ENCODE data around the gene POU5F2. TPM values are rescaled to one million over a fixed set of nuclear protein-coding genes. Genes with fewer than 3 reads are reported as not detected.

POU5F2 gene
- polyA plus RNA-seq, 4 donors, result under 0.01 to 0.04 (median 0.03) TPM; not detected in 1

DNA sequence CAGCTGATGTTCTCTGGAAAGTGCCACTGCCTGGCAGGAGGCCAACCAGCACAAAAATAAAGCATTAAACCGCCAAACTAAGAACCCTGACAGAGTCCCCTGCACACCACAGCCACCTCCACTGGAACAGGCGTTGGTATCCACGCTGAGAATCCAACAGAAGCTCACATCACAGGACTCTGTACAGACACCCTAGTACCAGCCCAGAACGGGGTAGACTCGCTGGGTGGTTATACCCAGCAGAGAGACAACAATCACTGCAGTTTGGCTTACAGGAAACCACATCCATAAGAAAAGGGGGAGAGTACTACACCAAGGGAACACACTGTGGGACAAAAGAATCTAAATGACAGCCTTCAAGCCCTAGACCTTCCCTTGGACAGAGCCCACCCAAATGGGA lies 15.0 kb upstream of the POU5F2 start:
- WGBS, 3 donors, result 91 to 93% (median 92%) methylated on average over 5 of the region's 5 CpGs
- no peak for FAIRE-seq

DNA sequence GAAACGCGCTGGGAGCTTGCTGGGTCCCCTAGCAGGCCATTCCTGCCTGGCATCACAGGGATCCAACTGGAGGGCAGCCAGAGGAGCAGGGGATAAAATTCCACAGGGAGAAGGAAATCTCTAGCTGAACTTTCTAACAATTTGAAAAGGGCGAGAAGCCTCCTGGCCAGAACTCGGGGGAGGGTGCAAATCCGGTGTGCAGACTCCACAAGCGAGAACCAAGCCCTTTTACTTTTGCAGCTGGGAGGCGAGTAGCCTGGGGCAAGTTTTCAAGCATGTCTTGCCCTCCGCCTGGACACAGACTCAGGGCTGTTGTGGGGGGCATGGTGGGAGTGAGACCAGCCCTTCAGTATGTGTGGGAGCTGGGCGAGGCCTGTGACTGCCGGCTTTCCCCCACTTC lies 14.3 kb upstream of the POU5F2 start:
- no peaks in the 10 kb centered on the region for H3K4me1 ChIP-seq (ENCODE audit: control insufficient read depth in 3 of 3, insufficient read depth in 2 of 3, low read depth in 1 of 3, low read length in 2 of 3)
- WGBS, 3 donors, result 90 to 96% (median 91%) methylated on average over 10 of the region's 10 CpGs
- H3K4me3 ChIP-seq (ENCODE audit: low read depth in 1 of 3, low read length in 3 of 3), result no peak overlapping the region
- no peak for DNase-seq
- peaks cover 0 to 8% (median 0%) of the 10 kb centered on the region in 3 donors for H3K36me3 ChIP-seq (ENCODE audit: control insufficient read depth in 3 of 3, insufficient read depth in 2 of 3, low read depth in 1 of 3, low read length in 3 of 3)
- FAIRE-seq, result no peak
- peaks cover 0 to 2% of the 10 kb centered on the region in 2 donors for H3K9me3 ChIP-seq (ENCODE audit: control insufficient read depth in 2 of 2, insufficient read depth in 1 of 2, low read depth in 1 of 2, low read length in 1 of 2)
- no peak overlapping the region for H3K27ac ChIP-seq (ENCODE audit: low read depth in 1 of 3, low read length in 2 of 3)
- H3K27me3 ChIP-seq (ENCODE audit: control insufficient read depth in 3 of 3, insufficient read depth in 3 of 3, low read length in 3 of 3), result no peaks in the 10 kb centered on the region

More for the DNA sequence above, 15.0 kb upstream of the POU5F2 start:
- Histone ChIP-seq H3K36me3 (ENCODE audit: control insufficient read depth in 3 of 3, insufficient read depth in 2 of 3, low read depth in 1 of 3, low read length in 3 of 3) (peaks cover 0 to 8% (median 0%) of the 10 kb centered on the region in 3 donors), H3K4me3 (ENCODE audit: low read depth in 1 of 3, low read length in 3 of 3) (no peak overlapping the region), H3K4me1 (ENCODE audit: control insufficient read depth in 3 of 3, insufficient read depth in 2 of 3, low read depth in 1 of 3, low read length in 2 of 3) (no peaks in the 10 kb centered on the region), H3K27ac (ENCODE audit: low read depth in 1 of 3, low read length in 2 of 3) (no peak overlapping the region), H3K27me3 (ENCODE audit: control insufficient read depth in 3 of 3, insufficient read depth in 3 of 3, low read length in 3 of 3) (no peaks in the 10 kb centered on the region), H3K9me3 (ENCODE audit: control insufficient read depth in 2 of 2, insufficient read depth in 1 of 2, low read depth in 1 of 2, low read length in 1 of 2) (peaks cover 0 to 3% of the 10 kb centered on the region in 2 donors)
- no peak for DNase-seq

- Histone ChIP-seq H3K27me3 (ENCODE audit: control insufficient read depth in 3 of 3, insufficient read depth in 3 of 3, low read length in 3 of 3) (no peaks in the 10 kb centered on the region), H3K36me3 (ENCODE audit: control insufficient read depth in 3 of 3, insufficient read depth in 2 of 3, low read depth in 1 of 3, low read length in 3 of 3) (no peaks in the 10 kb centered on the region), H3K27ac (ENCODE audit: low read depth in 1 of 3, low read length in 2 of 3) (no peak overlapping the region), H3K4me3 (ENCODE audit: low read depth in 1 of 3, low read length in 3 of 3) (no peak overlapping the region), H3K9me3 (ENCODE audit: control insufficient read depth in 2 of 2, insufficient read depth in 1 of 2, low read depth in 1 of 2, low read length in 1 of 2) (no peaks in the 10 kb centered on the region), H3K4me1 (ENCODE audit: control insufficient read depth in 3 of 3, insufficient read depth in 2 of 3, low read depth in 1 of 3, low read length in 2 of 3) (peaks cover 0 to 4% (median 0%) of the 10 kb centered on the region in 3 donors)
- 94 to 97% (median 95%) methylated on average over 1 of the region's 1 CpG for WGBS, 3 donors
- FAIRE-seq (no peak), DNase-seq (peak in 1 of 2 donors; percentile 18)
These were observed 7.5 kb upstream of the POU5F2 start for GRCh38 chr5:93748875-93749397.

DNA sequence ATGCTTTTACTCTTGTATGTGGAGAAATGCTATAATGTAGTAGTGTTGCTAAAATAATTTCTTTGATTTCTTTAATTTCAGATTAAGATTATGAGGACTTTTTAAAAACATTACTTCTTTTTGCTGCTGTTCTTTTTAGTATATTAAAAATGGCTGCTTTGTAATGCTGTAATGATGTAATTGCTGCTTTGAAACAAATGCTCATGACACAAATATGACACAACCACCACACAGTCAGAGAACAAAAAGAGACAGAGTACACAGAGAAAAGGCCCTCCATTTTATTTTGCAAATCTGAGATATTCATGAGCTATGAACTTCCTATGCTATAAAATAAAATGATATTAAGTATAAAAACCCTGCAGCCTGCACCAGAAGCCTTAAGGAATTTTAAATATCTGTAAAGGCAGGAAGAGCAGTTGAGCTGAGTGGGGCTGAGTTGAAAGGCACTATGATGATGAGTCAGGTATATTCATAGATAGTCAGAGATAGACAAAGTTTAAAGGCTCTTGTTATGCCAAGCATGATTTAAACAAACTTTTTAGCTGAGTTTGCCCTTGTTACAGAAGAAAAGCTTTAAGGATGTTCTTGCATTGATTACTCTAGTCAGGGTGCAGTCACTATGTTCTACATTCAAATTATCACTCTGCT lies 5.1 kb upstream of the POU5F2 start:
- no peaks in the 10 kb centered on the region for H3K36me3 ChIP-seq (ENCODE audit: control insufficient read depth in 3 of 3, insufficient read depth in 2 of 3, low read depth in 1 of 3, low read length in 3 of 3)
- DNase-seq (no peak), FAIRE-seq (no peak)
- no peak overlapping the region for H3K27ac ChIP-seq (ENCODE audit: low read depth in 1 of 3, low read length in 2 of 3)
- H3K4me3 ChIP-seq (ENCODE audit: low read depth in 1 of 3, low read length in 3 of 3), result no peak overlapping the region
- H3K27me3 ChIP-seq (ENCODE audit: control insufficient read depth in 3 of 3, insufficient read depth in 3 of 3, low read length in 3 of 3), result no peaks in the 10 kb centered on the region
- peaks cover 0 to 4% (median 0%) of the 10 kb centered on the region in 3 donors for H3K4me1 ChIP-seq (ENCODE audit: control insufficient read depth in 3 of 3, insufficient read depth in 2 of 3, low read depth in 1 of 3, low read length in 2 of 3)
- no peaks in the 10 kb centered on the region for H3K9me3 ChIP-seq (ENCODE audit: control insufficient read depth in 2 of 2, insufficient read depth in 1 of 2, low read depth in 1 of 2, low read length in 1 of 2)

DNA sequence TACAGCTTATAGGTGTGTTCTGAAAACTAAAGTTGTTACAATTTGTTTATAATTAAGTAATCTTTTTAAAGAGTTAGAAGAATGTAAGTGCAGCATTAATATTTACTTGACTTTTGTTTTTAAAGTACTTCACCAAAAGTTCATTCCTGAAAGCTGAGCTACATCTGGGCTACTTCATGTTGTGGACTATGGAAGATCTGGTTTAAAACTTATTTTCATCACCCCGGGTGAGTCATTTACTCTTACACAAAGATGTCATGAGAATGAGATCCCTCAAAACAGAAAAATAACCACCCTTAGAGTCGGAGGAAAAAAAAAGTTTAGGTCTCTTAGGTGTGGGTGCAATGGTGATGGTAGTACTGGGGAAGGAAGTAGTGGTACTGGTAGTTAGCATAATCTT lies 5.1 kb downstream of the POU5F2 start:
- Histone ChIP-seq H3K4me3 (ENCODE audit: low read depth in 1 of 3, low read length in 3 of 3) (no peak overlapping the region), H3K27me3 (ENCODE audit: control insufficient read depth in 3 of 3, insufficient read depth in 3 of 3, low read length in 3 of 3) (no peaks in the 10 kb centered on the region), H3K9me3 (ENCODE audit: control insufficient read depth in 2 of 2, insufficient read depth in 1 of 2, low read depth in 1 of 2, low read length in 1 of 2) (no peaks in the 10 kb centered on the region), H3K4me1 (ENCODE audit: control insufficient read depth in 3 of 3, insufficient read depth in 2 of 3, low read depth in 1 of 3, low read length in 2 of 3) (peaks cover 0 to 3% (median 0%) of the 10 kb centered on the region in 3 donors), H3K36me3 (ENCODE audit: control insufficient read depth in 3 of 3, insufficient read depth in 2 of 3, low read depth in 1 of 3, low read length in 3 of 3) (peaks cover 0 to 10% (median 1%) of the 10 kb centered on the region in 3 donors), H3K27ac (ENCODE audit: low read depth in 1 of 3, low read length in 2 of 3) (no peak overlapping the region)
- DNase-seq (no peak), FAIRE-seq (no peak)
- WGBS, 3 donors, result 86 to 96% (median 93%) methylated on average over 2 of the region's 2 CpGs

DNA sequence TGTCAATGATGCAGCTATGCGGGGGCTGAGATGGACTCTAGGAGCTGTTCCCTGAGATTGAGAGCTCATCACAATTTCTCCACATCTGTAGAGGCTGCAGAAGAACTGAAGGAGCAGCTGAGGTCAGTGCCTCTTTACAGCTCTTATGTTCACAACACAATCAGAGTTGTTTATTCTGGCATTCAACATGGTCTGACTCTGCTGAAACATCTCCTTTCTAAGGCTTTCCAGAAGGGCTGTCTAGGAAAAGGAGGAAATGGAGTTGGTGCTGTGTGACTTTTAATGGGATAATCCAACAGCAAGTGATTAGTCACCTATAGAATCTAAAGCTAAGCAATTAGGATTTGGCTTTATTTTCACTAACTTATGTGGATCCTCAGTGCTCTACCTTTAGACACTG lies 6.0 kb downstream of the POU5F2 start:
- Histone ChIP-seq H3K27me3 (ENCODE audit: control insufficient read depth in 3 of 3, insufficient read depth in 3 of 3, low read length in 3 of 3) (no peaks in the 10 kb centered on the region), H3K36me3 (ENCODE audit: control insufficient read depth in 3 of 3, insufficient read depth in 2 of 3, low read depth in 1 of 3, low read length in 3 of 3) (peaks cover 0 to 1% (median under 1%) of the 10 kb centered on the region in 3 donors), H3K4me3 (ENCODE audit: low read depth in 1 of 3, low read length in 3 of 3) (no peak overlapping the region), H3K4me1 (ENCODE audit: control insufficient read depth in 3 of 3, insufficient read depth in 2 of 3, low read depth in 1 of 3, low read length in 2 of 3) (peaks cover 0 to 3% (median 0%) of the 10 kb centered on the region in 3 donors), H3K27ac (ENCODE audit: low read depth in 1 of 3, low read length in 2 of 3) (no peak overlapping the region), H3K9me3 (ENCODE audit: control insufficient read depth in 2 of 2, insufficient read depth in 1 of 2, low read depth in 1 of 2, low read length in 1 of 2) (no peaks in the 10 kb centered on the region)
- FAIRE-seq (no peak), DNase-seq (no peak)
- WGBS, 3 donors, result 88 to 100% (median 90%) methylated on average over 1 of the region's 1 CpG

GRCh38 chr5:93731987-93732386 lies 9.4 kb downstream of the POU5F2 start:
- no peak overlapping the region for H3K4me3 ChIP-seq (ENCODE audit: low read depth in 1 of 3, low read length in 3 of 3)
- FAIRE-seq (no peak), DNase-seq (peak in 1 of 2 donors; percentile 30)
- no peak overlapping the region for H3K27ac ChIP-seq (ENCODE audit: low read depth in 1 of 3, low read length in 2 of 3)
- H3K4me1 ChIP-seq (ENCODE audit: control insufficient read depth in 3 of 3, insufficient read depth in 2 of 3, low read depth in 1 of 3, low read length in 2 of 3), result peaks cover 0 to 3% (median 0%) of the 10 kb centered on the region in 3 donors
- WGBS, 3 donors, result 78 to 89% (median 87%) methylated on average over 3 of the region's 3 CpGs
- no peaks in the 10 kb centered on the region for H3K9me3 ChIP-seq (ENCODE audit: control insufficient read depth in 2 of 2, insufficient read depth in 1 of 2, low read depth in 1 of 2, low read length in 1 of 2)
- H3K27me3 ChIP-seq (ENCODE audit: control insufficient read depth in 3 of 3, insufficient read depth in 3 of 3, low read length in 3 of 3), result no peaks in the 10 kb centered on the region
- H3K36me3 ChIP-seq (ENCODE audit: control insufficient read depth in 3 of 3, insufficient read depth in 2 of 3, low read depth in 1 of 3, low read length in 3 of 3), result no peaks in the 10 kb centered on the region

DNA sequence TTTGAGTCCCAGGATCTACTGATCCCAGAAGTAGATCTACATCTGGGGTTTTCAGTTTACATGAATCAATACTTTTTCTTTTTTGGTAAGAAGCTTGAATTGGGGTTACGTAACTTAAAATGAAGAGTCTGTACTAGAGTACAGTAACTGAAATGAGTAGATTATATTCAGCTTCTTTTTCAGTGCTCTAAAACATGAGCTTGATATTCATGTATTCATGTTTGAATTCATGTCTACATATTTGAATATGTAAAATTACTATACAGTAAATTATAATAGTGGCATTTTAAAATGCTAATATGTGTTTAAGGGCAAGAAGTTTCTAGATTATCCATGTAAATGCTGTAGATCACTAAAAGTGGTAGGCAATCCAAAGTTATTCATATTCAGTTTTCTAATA lies 14.8 kb downstream of the POU5F2 start:
- H3K27me3 ChIP-seq (ENCODE audit: control insufficient read depth in 3 of 3, insufficient read depth in 3 of 3, low read length in 3 of 3), result no peaks in the 10 kb centered on the region
- H3K27ac ChIP-seq (ENCODE audit: low read depth in 1 of 3, low read length in 2 of 3), result no peak overlapping the region
- no peaks in the 10 kb centered on the region for H3K36me3 ChIP-seq (ENCODE audit: control insufficient read depth in 3 of 3, insufficient read depth in 2 of 3, low read depth in 1 of 3, low read length in 3 of 3)
- peaks cover 0 to 17% (median 0%) of the 10 kb centered on the region in 3 donors for H3K4me1 ChIP-seq (ENCODE audit: control insufficient read depth in 3 of 3, insufficient read depth in 2 of 3, low read depth in 1 of 3, low read length in 2 of 3)
- DNase-seq (no peak), FAIRE-seq (no peak)
- H3K4me3 ChIP-seq (ENCODE audit: low read depth in 1 of 3, low read length in 3 of 3), result no peak overlapping the region
- H3K9me3 ChIP-seq (ENCODE audit: control insufficient read depth in 2 of 2, insufficient read depth in 1 of 2, low read depth in 1 of 2, low read length in 1 of 2), result no peaks in the 10 kb centered on the region
- 100% methylated on average over 1 of the region's 1 CpG for WGBS, 3 donors

GRCh38 chr5:93724791-93725190 lies 16.6 kb downstream of the POU5F2 start:
- no peak for DNase-seq
- H3K27ac ChIP-seq (ENCODE audit: low read depth in 1 of 3, low read length in 2 of 3), result no peak overlapping the region
- no peaks in the 10 kb centered on the region for H3K27me3 ChIP-seq (ENCODE audit: control insufficient read depth in 3 of 3, insufficient read depth in 3 of 3, low read length in 3 of 3)
- no peak overlapping the region for H3K4me3 ChIP-seq (ENCODE audit: low read depth in 1 of 3, low read length in 3 of 3)
- 95 to 100% (median 95%) methylated on average over 1 of the region's 1 CpG for WGBS, 3 donors
- peaks cover 0 to 21% (median 0%) of the 10 kb centered on the region in 3 donors for H3K4me1 ChIP-seq (ENCODE audit: control insufficient read depth in 3 of 3, insufficient read depth in 2 of 3, low read depth in 1 of 3, low read length in 2 of 3)
- no peaks in the 10 kb centered on the region for H3K36me3 ChIP-seq (ENCODE audit: control insufficient read depth in 3 of 3, insufficient read depth in 2 of 3, low read depth in 1 of 3, low read length in 3 of 3)
- FAIRE-seq, result no peak
- H3K9me3 ChIP-seq (ENCODE audit: control insufficient read depth in 2 of 2, insufficient read depth in 1 of 2, low read depth in 1 of 2, low read length in 1 of 2), result no peaks in the 10 kb centered on the region

Data from small intestine (tissue), 7 donors.